GM19035 (cell line): ENCODE measurements around the gene DGKG.

ENCODE experiments used
- ATAC-seq: cut with Tn5 transposase; IDR thresholded peaks from one replicate; pipeline ENCODE4 v1.9.1; 2021; ENCODE audit not compliant: unreplicated experiment

Gene DGKG

DNA sequence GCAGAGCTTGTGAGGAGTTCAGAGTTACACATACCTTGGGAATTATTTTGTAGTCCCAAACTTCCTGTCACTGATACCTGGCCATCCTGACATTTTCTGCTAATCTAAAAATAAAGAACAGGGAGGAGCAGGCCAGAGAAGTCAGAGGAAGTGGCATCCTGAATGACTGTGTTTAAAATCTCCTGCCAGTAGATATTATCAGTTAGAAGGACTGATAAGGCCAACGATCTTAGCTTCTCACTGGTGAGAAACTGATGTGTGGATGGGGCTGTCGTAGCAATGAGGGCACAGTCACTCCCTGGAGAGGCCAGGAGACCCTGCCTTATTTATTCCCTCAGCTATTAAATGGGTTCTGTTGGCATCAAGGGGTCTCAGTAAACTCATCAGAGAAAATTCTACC is 115.1 kb downstream of the DGKG start:
- ATAC-seq: no peak

- ATAC-seq: no peak
Observed at GRCh38 chr3:186244016-186244415, 118.0 kb downstream of the DGKG start.

- peak; percentile 80 for ATAC-seq
Observed at GRCh38 chr3:186241910-186242821, 119.9 kb downstream of the DGKG start.

DNA sequence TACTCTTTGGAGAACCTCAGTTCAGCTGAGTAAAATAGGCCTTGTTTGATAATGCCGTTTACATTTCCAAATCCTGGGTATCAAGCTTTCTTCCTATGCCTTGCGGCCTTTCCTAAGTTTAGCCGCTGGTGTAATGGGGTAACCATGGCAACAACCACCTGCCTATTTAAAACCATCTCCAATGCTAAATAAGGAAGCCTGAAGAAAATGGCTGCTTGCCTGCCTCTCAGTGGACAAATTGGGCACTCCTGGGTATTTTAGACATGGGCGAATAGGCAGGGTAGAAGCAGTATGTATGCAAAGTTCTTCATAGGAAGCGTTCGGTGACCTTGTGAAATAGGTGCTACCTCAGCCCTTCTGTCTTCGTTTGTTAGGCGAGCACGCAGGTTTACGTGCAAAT is 122.7 kb downstream of the DGKG start:
- ATAC-seq: no peak

- ATAC-seq: no peak
Observed at GRCh38 chr3:186237915-186238314, 124.1 kb downstream of the DGKG start.

- no peak for ATAC-seq
Observed at GRCh38 chr3:186236357-186237020, 125.5 kb downstream of the DGKG start.

DNA sequence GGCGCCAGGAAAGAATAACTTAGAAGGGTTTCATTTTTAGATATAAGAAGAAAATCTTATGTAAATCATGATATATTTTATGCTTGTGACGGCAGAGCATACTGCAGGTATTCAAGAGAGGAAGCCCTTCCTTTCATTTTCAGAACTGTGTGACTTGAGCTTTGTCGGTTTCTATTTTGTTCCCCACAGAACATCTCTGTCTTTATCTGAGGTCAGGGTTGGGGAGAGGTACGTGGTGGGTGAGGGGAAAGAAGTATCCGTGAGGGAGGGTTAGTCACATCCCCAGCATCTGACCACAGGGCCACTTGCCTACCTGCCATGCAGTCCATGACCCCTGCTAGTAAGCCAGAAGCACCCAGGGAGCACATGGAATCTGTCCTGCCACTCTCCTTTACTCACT is 126.5 kb downstream of the DGKG start:
- ATAC-seq: peak; percentile 80

GRCh38 chr3:186234152-186234551 is 127.9 kb downstream of the DGKG start:
- ATAC-seq: no peak

DNA sequence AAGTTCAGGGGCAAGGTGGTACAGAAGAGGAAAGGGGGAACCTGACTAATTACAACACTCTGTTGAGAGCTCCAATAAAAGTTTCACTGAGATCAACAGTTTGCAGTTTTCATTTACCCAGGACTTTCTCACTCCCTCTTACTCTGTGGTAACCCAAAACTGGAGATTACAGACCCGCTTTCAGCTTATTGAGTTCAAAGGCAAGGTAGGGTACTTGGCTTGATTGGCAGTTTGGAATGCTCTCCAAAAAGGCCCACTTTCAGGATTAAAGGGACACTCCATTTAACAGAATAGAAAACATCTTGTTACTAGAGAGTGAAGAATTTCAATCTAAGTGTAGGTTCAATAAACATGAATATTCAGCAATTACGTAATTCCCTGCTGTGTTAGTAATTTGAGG is 135.6 kb downstream of the DGKG start:
- ATAC-seq: no peak

GRCh38 chr3:186225603-186226002 is 136.4 kb downstream of the DGKG start:
- ATAC-seq: no peak

GRCh38 chr3:186224041-186224610 is 137.9 kb downstream of the DGKG start:
- ATAC-seq: no peak

DNA sequence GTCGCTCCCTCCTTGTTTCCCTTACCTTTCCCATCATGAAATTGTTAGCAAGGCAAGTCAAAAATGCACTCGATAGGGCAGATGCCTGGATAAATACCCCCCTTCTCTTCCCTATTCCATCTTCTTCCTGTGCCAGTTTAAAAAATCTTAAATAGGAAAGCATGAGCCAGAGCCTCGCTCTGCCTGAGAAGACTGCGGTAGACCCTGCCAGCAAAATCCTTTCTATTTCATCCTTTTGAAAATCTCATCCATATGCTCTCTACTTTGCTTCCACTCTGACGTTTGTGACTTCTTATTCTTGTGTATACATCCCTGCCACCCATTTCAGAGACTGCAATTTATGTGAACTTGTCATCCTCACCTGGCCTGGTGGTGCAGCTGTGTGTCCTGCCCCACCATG is 138.6 kb downstream of the DGKG start:
- no peak for ATAC-seq

DNA sequence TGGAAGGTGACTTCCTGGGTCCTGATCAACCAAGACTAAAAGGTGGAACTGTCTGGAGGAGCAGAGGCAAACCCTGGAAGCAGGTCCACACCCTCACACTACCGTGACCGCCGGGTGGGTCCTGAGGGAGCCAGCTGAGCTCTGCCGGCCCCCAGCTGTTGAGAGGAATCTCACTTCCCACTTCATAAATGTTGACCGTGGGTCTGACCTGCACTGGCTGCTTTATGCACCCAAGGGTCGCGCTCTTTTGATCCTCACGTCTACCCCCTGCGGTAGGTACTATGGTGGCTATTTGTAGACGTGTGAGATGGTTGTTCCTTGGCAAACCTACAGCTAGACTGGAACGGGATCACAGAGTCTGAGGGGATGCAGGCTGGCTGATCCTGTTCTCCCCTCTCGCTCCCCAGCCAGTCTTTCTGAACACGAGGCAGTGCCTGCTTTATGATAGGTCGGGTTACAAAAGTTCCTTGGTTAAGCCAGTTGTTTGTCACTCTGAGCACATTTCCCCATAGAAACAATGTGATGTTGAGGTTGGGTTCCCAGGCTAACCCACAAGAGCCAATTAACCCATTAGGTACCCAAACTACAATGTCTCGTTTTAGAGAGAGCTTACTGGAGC is 140.2 kb downstream of the DGKG start:
- no peak for ATAC-seq

GRCh38 chr3:186220911-186221645 is 141.0 kb downstream of the DGKG start:
- ATAC-seq: no peak

GRCh38 chr3:186220365-186220764 is 141.7 kb downstream of the DGKG start:
- ATAC-seq: no peak

DNA sequence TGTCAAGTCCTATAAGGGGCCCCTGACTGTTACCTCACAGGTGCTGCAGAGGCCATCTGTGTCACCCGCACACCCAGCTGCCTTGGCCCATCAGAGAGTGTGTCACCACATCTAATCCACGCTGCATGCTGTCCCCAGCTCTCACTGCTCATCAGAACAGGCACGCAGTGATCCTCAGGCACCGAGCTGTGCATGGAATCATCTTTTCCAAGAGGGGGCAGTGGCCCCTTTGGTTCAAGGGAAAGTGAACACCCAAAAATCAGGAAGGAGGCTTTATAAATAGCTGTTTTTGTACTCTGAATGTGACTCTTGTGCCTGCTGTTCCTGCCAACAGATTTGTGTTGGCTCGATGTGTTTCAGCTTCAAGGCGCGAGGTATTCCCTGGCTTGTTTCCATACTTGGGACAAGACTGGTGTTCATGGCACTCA is 142.8 kb downstream of the DGKG start:
- no peak for ATAC-seq

DNA sequence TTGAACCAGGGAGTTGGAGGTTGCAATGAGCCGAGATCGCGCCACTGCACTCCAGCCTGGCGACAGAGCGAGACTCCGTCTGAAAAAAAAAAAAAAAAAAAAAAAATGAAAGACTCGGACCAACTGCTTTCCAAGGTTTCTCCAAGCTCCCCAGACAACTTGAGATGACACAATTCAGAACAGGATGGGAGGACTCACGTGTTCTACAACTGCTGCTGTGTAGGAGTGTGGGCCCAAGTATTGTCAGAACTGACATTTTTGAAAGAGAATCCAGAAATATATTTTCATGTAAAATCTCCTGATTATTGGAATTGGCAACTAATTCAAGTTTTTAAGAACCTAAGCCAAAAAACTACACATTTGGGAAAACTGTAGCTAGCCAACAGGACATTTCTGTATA is 143.6 kb downstream of the DGKG start:
- no peak for ATAC-seq

DNA sequence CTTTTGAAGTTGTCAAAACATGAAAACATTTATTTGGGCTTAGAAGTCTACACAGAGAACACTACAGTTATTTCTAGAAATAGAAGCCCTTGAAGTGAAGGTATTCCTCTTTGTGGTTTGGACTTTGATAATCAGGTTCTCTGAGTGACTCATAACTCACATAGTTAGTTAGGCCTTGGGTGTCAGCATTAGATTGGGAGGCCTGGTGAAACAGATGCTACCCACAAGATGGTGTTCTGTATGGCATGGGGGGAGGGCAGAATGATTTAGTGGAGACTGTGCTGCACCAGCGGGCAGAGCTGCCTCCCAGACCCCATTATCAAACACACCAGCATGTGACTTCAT is 144.2 kb downstream of the DGKG start:
- ATAC-seq: peak; percentile 86

DNA sequence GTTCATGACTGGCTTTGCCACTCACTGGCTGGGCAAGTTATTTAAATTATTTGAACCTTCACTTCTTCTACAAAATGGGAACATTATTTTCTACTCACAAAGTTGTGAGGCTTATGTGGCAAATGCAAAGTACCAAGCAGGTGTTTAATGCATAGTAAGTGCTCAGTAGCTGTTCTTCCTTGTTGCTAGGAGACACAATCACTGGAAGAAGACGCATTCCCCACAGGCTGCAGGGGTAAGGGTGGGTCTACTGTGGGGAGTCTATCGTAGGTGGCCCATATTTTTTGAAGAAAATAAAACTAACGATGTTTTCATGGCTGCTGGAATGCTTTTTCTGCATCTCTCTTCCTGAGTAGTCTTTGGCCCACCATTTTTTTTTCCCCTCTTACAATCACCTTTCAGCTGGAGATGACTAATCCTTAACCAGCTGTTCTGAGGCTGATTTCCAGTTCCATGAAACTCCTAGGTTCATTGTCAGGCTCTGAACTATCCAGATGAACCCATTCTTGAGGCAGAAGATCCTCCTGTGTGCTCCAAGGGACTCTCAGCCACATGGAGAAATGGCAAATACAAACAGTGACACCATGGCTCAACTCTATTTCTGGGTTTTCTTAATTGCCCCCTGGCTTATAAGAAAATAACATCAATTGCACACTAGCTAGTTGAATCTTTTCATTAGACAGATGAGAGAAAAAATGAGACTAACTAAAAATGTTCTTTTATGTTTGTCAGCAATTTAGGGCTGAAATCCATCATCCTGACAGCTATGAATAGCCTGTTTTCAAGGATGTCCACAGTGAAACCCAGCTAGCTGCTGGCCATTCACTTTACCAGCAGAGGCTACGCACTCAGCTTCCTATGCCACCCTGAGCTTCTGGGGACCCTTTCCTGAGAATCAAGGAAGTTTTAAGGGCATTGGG is 144.9 kb downstream of the DGKG start:
- ATAC-seq: no peak

GRCh38 chr3:186214670-186215069 is 147.4 kb downstream of the DGKG start:
- no peak for ATAC-seq
